Measurements from ENCODE around the gene EGFL6.
A peak's percentile ranks its signal among the peaks of the same experiment; 100 is the strongest.
"Not testable (repeated sequence)": the region's sequence is repeated elsewhere in the genome, so short reads cannot be mapped to it uniquely, and the experiment has no call there.

Gene EGFL6

DNA sequence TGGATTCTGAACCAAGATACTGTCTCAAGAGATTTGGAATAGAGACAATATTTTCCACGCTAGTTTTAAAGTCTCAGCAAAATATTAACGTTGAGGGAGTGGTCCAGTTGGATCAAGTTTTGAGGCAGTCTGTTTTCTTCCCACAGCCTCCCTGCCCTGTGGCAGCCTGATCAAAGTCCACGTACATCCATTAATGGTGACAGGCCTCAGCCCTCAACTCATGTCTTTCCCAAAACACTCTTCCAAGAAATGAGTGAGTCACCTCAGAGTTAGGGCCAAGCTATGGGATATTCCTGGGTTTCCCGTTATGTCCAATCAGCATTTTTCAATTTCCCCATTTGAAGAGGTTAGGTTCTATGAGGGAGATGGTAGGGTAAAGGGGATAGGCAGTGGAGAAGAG is 28.5 kb downstream of the EGFL6 start:
- DNase-seq (ENCODE audit: low spot score) = no peak

DNA sequence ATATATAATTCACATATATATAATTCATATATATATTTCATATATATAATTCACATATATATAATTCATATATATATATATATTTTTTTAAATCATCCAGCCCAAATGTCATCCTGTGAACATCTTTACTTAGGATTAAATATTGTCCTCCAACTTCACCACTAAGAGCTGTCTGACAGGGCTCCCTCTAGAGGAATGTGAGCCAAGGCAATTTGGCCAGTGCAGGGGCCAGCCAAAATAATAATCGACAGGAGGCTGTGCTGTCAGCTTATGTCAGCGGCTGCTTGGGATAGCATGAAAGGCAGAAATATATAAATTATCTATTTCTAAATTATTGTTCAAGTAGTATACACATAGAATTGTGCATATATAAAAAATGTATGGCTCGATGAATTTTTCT is 29.5 kb downstream of the EGFL6 start:
- DNase-seq (ENCODE audit: low spot score) = peak; percentile 1

DNA sequence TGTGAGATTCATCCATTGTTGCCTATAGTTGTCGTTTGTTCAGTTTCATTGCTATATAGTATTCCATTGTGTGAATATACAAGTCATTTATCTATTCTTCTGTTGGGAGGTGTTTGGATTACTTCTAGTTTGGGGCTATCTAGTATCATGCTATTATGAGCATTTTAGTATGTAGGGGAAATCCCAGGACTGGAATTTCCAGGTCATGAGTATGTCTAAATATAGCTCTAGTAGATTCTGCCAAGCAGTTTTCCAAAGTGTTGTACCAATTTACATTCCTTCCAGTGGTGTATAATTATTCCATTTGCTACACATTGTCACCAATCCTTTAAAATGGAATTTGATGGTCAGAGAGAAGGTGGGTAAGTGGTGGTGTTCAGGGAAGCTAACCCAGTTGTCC is 30.1 kb downstream of the EGFL6 start:
- DNase-seq (ENCODE audit: low spot score) = no peak

DNA sequence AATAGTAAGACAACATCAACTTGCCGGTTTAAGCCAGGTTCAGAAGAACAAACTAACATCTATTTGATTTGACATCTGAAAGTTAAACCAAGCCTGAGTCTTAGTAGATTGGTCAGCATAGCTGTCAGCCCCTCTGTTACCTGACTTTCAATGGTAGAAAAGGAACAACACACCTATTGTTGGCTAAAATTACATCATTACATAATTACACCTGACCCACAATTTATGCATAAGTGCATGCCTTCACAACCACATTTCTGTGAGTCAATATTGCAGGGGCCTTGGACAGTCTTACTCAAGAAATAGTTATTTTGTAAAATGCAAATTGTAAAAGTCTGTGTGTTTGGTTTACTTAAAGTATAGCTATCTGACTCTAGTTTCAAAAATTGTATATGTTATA is 36.2 kb downstream of the EGFL6 start:
- DNase-seq (ENCODE audit: low spot score) = no peak

DNA sequence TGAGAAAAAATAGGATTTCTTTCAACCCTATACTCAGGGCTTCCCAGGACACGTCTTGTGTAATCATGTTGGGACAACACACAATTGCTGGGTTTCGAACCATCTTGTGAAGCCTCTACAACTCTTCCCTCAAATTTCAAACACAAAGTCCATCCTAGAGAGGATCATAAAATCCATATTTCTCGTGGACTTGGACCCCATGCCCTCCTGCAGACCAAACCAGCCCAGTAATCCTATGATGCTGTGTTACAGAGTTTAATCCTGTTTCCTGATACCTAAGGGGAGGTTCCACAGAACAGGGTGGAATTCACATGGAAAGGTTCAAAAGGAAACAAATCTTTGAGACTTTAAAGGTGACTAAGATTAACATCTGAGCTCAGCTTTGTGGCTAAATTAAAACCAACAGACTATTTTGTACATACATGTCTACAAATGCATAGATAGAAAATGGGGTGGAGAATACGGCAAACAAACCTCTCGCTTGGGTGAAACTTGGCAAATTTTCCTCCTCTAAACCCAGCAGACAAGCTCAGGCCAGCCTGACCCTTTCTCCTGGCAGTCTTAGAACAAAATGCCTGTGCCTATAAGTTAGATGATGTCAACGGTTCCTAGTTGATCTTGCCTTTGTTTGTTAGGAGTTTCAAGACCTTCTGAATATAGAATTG is 38.1 kb downstream of the EGFL6 start:
- no peak for DNase-seq (ENCODE audit: low spot score)

DNA sequence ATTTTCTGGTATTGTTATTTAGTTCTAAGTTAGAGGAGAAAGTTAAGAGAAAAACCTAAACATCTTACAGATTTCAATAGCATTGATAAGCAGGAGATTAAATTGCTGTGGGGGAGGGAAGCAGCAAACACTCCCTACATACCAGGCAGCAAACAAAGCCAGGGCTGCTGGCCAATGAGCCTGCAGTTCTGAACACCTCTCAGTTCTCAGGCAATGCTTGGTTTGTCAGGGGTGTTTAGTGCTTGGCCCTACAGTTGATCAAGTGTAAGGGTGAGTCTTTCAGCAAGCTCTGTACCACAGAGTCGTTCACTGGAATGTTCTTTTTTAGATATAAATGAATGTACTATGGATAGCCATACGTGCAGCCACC is 38.6 kb downstream of the EGFL6 start:
- no peak for DNase-seq (ENCODE audit: low spot score)

DNA sequence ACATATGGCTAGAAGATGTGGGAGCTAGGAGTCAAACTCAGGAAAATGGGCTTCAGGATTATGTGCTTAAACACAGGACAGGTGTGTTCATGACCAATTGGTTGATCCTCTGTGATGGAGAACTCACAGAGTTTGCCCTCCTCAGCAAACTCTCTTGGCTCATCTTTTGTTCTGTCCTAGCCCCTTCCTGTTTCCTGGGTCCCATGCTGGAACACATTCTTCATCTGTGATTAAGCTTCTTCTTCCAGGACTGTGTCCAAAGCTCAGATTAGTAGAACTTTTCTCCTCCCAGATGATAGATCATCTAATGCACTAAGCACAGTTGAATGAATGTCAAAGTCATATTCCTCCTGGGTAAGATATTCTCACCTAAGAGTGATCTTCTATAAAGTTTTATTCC is 44.8 kb downstream of the EGFL6 start:
- DNase-seq (ENCODE audit: low spot score) = no peak

DNA sequence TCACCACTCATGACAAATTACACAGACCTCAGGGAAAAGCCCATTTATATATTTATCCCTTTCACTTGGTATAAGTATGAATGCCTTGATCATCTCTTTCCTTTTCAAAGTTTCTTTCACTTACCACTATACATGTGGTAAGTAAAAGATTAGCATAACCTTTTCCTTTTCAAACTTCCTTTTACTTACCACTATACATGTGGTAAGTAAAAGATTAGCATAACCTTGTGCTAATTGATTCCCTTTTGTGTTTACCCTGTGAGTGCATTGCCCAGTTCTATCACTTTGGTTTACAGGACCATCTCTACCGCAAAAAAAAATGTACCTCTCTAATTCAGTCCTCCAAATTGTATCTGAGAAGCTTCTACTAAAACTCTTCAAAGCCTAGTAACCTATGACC is 50.8 kb downstream of the EGFL6 start:
- DNase-seq (ENCODE audit: low spot score) = no peak

DNA sequence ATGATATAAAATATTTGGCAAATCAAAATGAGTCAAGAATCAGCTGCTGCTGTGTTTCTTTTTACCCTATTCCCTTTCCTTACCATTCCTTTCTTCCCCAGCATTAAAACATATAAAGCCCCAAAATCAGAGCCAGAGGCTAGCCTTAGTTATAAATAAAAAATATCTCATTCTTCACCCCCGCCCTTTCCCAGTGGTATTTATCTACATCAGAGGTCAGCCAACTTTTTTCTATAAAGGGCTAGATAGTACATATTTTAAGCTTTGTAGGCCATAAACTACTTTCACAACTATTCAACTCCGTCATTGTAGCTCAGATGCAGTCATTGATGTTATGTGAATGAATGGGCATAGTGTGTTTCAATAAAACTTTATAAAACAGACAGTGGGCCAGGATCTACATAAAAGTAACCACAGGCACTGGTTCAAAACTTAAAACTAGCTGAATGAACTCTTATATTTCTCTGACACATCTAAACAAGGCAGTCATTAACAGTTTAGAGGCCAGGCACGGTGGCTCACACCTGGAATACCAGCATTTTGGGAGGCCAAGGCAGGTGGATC is 53.1 kb downstream of the EGFL6 start:
- DNase-seq (ENCODE audit: low spot score) = no peak

DNA sequence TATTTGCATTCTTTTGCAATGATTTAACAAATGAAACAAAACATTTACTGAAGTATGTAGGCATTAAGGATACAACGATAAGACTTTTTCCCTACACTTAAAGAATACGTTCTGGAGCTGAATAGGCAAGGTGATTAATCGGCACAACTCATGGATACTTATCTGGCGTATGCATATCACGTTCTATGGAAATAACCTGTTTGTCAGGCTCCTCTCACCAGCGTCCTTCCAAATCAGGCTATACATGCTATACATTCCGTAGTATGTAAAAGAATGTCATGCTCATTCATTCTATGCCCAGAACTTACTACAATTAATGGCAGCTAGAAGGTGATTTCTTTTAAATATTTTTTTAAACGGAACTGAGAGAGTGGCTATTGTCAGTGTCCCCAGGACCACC is 57.9 kb downstream of the EGFL6 start:
- DNase-seq (ENCODE audit: low spot score) = no peak

DNA sequence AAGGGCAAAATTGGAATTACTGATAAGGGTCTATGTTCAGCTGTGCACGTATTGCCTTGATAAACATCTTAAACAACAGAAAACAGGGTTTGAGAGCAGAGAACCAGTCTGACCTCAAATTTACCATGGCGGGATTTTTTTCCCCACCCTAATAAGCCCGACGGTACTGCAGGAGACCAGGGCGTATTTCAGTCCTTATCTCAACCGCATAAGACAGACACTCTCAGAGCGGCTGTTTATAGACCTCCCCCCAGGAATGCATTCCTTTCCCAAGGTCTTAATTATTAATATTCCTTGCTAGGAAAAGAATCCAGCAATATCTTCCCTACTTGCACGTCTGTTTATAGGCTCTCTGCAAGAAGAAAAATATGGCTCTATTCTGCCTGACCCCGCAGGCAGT is 67.8 kb downstream of the EGFL6 start:
- not testable (repeated sequence) for DNase-seq (ENCODE audit: low spot score)

DNA sequence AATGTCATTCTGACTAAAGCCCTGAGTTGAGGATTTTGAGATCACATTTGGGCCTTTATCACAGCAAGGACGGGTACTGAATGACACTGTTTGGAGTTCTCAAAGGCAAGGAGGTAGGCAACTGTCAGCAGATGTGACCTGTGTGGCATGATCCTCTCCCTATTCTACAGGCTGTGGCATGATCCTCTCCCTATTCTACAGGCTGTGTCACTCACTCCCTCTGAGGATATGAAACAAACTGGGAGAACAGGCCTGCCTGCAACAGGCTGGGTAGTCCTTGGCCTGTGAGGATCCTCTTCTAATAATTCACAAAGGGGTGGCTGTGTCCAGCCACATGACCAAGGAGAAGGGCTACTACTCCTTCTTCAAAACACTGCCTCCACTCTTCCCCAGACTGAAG is 68.6 kb downstream of the EGFL6 start:
- no peak for DNase-seq (ENCODE audit: low spot score)

DNA sequence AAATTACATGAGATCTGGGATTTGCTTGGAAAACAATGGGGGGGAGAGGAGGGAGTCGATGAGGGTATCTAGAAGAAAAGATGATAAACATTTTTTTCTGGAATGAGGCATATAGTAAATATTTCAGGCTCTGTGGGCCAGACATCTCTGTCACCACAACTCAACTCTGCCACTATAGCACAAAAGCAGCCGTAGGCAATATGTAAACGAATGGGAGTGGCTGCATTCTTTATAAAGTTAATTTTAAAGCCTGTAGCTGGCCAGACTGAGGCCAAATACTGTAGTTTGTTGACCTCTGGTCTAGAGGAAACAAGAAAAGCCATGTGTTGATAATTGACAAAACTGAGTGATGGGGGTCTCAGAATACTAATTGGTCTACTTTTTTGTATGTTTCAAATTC is 69.4 kb downstream of the EGFL6 start:
- no peak for DNase-seq (ENCODE audit: low spot score)

DNA sequence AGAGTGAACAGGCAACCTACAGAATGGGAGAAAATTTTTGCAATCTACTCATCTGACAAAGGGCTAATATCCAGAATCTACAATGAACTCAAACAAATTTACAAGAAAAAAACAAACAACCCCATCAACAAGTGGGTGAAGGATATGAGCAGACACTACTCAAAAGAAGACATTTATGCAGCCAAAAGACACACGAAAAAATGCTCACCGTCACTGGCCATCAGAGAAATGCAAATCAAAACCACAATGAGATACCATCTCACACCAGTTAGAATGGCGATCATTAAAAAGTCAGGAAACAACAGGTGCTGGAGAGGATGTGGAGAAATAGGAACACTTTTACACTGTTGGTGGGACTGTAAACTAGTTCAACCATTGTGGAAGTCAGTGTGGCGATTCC is 72.3 kb downstream of the EGFL6 start:
- DNase-seq (ENCODE audit: low spot score) = not testable (repeated sequence)

DNA sequence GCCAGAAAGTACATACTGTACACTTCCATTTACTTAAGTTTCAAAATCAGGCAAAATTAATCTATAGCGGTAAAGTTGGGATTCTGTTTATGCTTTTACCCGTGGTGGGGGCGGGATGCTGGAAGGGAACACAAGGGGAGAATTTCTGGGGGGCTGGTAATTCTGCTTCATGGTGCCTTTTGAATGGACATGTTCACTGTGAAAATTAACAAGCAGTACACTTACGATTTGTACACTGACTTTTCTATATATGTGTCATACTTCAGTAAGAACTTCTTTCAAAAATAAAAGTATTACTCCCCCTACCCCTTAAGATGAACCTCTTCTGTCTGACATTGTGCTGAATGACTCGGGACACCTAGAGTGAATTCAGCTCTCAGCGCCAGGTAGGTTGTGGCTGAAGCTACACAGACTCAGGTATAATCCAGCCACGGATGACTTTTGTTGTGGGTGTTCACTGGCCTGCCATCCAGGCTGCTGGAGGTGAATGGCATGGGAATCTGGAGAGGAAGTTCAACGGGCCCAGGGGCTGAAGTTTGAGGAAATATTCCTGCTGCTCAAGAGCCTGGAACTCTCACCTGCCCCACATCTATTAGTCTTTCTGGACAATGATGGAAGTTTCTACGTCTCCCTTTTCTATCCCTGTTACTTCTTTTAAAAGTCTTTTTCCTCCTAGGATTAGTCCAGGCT is 76.2 kb downstream of the EGFL6 start:
- no peak for DNase-seq (ENCODE audit: low spot score)

DNA sequence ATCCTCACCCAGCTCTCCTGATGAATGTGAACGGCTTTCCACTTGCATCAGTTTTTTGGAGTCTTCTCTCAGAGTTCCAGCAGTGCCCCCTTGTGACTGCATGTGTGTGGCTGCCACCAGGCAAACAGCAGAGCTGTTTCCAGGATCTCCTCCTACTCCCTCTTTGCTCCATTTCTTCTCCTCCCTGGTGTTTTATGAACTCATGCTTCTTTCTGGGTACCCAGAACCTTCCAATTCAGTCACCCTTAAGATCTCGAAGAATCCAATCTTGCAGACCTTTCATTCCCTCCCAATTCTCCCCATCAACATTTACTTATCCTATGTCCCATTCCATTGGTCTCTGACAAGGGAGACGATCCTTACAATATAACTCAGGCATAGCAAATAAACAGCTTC is 76.8 kb downstream of the EGFL6 start:
- DNase-seq (ENCODE audit: low spot score) = peak; percentile 66

DNA sequence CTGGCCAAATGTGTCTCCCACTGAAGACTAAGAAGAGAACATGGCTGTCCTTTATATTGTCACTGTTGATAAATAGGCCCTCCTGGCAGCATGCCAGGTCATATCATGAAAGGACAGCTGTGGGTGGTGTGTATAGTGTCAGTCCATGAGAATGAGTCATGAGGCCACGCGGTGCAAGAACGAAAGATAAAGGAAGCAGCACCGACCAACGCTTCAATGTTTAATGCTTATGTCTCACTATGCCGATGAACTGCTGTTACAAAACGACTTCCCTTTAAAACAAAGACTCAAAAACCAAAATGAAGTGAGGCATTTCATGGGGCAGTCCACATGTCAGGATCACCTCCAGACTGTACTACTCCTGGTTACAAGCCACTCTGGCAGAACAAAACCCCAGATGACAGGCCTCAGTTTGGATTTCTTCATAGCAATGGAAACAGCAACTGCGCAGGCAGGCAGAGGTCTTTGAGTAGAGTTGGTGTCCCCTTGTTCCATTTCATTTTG is 78.4 kb downstream of the EGFL6 start:
- no peak for DNase-seq (ENCODE audit: low spot score)

DNA sequence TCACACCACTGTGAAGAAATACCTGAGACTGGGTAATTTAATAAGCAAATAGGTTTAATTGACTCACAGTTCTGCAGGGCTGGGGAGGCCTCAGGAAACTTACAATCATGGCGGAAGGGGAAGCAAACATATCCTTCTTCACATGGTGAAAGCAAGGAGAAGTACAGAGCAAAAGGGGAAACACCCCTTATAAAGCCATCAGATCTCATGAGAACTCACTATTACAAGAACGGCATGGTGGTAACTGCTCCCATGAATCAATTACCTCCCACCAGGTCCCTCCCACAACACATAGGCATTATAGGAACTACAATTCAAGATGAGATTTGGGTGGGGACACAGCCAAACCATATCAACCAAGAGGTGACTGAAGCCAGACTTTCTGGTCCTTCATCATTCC is 78.9 kb downstream of the EGFL6 start:
- not testable (repeated sequence) for DNase-seq (ENCODE audit: low spot score)

DNA sequence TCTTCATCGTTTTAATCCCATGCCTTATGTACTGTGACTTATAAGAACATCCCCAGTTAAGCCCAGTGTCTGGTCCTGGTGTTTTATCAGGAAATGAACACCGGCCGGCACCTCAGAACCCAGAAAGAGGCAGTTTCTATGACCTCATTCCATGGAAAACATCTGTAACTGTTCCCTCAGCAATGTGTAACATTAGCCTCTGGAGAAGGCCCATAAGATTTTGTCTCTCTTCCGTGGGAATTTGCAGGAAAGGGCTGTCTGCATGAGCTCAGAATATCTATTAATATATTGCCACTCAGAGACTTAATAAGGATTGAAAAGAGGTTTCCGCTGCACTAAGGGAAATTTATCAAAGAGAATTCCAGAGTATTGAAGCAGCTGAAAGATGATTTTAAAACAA is 80.4 kb downstream of the EGFL6 start:
- DNase-seq (ENCODE audit: low spot score) = no peak

DNA sequence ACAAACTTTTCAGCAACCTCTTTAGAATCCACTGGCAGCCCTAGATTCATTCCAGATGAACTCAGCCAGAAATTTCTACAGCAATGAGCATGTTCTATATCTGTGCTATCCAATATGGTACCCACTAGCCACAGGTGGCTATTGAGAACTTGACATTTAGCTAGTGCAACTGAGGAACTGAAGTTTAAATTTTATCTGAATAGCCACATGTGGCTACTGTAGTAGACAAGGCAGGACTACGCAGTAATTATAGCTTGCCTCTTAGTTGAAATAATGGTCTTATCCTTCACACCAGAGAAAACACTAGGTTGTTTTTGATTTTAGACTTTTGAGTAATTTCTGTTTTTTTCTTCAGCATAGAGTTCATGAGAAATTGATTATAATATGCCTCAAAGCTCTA is 80.9 kb downstream of the EGFL6 start:
- DNase-seq (ENCODE audit: low spot score) = no peak

DNA sequence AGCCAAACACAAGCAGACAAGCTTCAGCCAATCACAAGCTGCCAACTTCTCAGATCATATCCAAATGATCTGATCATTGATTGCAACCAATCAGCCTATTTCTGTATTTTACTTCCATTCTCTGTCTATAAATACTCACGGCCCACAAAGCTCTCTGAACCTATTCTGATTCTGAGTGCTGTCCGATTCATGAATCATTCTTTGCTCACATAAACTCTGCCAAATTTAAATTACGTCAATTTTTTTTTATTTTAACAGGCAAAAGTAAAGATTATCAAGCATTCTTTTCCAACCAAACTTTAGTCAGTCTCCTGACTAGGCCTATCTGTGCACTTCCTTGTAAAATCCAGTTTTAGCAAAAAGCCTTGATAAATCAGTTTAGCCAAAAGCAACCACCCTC is 81.7 kb downstream of the EGFL6 start:
- no peak for DNase-seq (ENCODE audit: low spot score)

DNA sequence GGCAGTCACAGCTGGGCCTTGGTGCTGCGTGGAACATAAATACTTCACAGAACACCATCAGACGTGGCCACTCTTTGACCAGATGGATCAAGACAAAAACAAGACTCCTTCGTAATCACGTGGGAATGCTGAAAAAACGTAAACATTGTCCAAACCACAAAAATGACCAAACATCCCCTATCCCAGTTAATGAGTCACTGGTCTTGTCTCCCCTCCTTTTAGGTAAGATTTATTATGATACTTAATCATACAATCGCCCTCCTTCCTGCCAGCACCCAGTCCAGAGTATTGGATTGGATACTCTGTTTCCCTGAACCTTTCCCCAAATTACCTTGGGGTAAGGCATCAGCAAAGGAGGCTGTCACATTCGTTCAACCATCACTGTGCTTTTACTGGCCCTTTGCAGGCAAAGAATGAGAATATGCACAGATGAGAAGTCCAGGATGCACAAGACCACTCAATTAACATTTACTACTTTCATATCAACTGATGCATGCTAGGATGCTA is 82.9 kb downstream of the EGFL6 start:
- no peak for DNase-seq (ENCODE audit: low spot score)
